ENCODE results near the gene MAGI3. TPM values are rescaled to one million over a fixed set of nuclear protein-coding genes. Genes with fewer than 3 reads are reported as not detected.
"Not testable (repeated sequence)": the region's sequence is repeated elsewhere in the genome, so short reads cannot be mapped to it uniquely, and the experiment has no call there.

The MAGI3 gene
- total RNA-seq, 1 donor from 2014 or later: 8.6 TPM

DNA sequence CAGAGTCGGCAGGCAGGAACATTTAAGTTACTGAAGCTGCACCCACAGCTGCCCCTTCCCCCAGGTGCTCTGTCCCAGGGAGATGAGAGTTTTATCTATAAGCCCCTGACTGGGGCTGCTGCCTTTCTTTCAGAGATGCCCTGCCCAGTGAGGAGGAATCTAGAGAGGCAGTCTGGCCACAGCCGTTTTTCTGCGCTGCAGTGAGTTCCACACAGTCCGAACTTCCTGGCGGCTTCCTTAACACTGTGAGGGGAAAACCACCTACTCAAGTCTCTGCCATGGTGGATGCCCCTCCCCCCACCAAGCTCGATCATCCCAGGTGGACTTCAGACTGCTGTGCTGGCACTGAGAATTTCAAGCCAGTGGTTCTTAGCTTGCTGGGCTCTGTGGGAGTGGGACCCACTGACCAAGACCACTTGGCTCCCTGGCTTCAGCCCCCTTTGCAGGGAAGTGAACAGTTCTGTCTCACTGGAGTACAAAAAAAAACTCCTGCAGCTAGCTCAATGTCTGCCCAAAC, 185.5 kb downstream of the MAGI3 start:
- DNase-seq (ENCODE audit: low read depth in 2 of 2): not testable (repeated sequence)

DNA sequence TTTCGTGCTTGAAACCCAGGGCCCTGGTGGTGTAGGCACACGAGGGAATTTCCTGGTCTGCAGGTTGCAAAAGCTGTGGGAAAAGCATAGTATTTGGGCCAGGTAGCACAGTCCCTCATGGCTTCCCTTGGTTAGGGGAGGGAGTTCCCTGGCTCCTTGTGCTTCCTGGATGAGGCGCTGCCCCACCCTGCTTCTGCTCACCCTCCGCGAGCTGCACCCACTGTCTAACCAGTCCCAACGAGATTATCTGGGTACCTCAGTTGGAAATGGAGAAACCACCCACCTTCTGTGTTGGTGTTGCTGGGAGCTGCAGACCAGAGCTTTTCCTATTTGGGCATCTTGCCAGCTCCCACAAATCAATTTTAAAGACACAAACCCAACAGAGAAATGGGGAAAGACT, 186.0 kb downstream of the MAGI3 start:
- no peak for DNase-seq (ENCODE audit: low read depth in 2 of 2)

DNA sequence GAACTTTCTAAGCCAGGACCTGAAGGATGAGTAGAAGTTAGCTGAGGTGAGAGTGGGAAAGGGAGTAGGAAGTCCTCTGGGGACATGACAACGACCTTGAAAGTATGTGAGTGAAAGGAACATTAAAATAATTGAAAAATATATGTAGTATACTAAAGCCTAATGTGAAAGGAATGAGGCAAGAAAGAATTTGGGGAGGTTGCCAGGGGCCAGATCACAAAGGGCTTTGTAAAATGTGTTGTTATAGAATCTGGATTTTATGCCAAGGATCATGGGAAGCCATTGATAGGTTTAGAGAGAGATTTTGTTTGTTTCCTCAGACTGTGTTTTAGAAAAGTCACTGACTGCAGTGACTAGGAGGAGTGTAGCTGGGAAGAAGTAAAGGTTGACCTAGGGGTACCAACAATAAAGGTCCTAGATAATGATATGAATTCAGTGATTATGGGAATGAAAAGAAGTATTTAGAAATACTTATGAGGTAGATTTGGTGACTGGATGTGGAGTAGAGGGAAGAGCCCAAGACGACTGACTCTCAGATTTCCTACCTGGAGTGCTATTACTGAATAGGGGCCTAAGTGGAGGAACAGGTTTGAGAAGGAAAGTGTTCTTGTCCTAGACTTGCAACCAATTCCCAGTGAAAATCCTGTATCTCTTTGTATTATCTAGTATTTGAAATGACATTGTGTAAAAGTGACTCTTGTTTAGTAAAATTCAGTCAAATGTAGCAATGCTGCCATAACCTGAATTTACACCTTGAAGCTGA, 189.1 kb downstream of the MAGI3 start:
- no peak for DNase-seq (ENCODE audit: low read depth in 2 of 2)

DNA sequence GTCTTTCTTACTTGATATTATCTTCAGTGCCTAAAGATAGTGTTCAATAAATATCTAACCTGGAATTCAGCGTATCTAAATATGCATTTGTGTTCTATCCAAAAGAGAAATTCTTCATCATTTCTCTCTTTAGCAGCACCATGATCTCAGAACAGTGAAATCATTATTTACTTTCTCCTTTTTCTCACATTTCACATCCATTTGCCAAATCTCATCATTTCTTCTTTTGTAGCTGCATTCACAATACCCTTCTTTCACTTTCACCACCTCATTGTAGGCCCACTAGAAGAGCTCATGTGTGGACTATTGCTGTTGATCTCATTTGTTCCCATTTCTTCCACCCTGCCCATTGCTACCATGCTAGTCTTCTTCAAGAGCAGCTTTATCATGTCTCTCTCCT, 191.0 kb downstream of the MAGI3 start:
- no peak for DNase-seq (ENCODE audit: low read depth in 2 of 2)

DNA sequence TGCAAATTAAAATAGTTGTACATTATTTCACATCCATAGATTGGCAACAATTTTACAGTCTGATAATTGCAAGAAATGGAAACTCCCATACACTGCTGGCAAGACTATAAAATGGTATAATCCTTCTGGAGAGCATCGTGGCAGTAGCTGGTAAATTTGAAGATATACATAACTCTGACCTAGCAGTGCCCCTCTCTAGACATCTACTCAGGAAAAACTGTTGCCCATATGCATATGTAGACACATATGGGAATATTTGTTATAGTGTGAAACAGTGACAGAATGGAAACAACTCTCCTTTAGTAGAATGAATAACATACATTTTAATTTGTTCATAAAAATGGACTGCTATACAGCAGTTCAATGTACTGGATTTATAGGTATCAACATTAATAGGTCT, 191.8 kb downstream of the MAGI3 start:
- DNase-seq (ENCODE audit: low read depth in 2 of 2): no peak

DNA sequence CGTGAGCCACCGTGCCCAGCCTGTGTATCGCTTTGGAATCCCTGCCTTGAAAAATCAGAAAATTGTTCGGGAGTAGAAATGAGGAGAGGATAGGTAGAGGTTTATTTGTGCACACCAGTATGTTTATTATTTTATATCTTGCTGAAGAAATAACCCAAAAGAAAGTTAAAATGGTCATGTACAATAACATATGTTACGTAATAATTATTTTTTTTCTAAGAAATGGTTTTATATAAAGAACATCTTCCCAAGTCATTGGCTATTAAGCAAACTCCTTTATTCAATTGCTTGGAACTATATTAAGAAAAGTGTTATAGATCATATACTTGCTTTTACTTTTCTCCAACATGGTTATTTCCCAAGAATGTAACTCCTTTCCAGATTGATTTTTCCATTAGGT, 197.2 kb downstream of the MAGI3 start:
- no peak for DNase-seq (ENCODE audit: low read depth in 2 of 2)

DNA sequence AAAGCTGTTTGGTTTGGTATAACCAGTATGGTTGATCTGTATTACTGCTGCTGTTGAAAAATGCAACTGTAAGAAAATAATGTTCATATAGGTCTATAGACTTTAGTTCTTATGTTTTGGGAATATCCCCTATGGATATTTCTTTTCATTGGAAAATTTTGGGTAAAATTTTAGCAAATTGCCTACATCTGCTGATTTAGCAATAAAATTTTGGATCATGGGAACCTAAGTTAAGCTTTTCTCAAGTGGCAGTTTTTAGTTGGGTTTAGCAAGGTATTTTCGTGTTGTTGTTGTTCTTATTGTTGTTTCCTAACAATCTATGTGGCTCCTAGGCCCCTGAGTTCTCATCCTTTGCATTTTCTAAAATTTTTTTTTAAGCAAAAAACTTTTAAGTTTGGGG, 201.9 kb downstream of the MAGI3 start:
- DNase-seq (ENCODE audit: low read depth in 2 of 2): no peak

DNA sequence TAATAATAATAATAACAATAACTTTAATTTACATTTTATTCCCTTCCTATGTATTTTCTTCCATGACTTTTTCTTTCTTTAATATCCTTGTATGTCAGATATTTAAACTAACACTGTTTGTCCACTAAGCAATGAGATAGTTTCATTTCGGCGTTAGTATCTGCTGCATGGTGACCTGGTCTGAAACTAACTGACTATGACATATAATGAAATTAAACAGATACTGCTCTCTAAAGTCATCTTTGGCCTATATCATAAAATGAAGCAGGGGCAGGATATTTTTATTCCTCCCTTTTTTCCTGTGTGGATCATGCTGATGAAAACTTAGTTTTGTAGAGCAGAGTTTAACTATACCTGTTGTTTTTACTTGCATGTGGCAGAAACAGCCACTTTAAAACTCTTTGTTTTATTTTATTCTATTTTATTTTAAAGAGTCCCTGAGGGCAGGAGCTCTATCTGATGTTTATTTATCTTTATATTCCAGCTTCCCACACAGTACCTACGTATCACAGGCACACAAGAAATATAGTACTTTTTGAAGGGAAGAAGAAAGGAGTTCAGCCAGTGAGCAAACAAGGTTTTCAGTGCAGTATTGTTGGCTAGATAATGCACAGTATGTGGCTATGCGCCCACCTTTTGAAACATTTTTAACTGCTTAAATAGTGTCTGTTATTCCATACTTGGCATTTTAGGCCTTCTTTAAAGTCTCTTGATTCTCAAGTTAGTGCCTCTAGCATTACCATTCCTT, 203.4 kb downstream of the MAGI3 start:
- no peak for DNase-seq (ENCODE audit: low read depth in 2 of 2)

DNA sequence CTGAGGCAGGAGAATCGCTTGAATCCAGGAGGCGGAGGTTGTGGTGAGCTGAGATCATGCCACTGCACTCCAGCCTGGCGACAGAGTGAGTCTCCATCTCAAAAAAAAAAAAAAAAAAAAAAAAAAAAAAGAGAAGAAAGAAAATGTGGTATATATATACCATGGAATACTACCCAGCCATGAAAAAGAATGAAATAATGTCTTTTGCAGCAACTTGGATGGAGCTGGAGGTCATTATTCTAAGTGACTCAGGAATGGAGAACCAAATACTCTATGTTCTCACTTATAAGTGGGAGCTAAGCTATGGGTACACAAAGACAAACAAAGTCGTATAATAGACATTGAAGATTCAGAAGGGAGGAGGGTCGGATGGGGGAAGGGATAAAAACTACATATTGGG, 214.2 kb downstream of the MAGI3 start:
- DNase-seq (ENCODE audit: low read depth in 2 of 2): not testable (repeated sequence)

DNA sequence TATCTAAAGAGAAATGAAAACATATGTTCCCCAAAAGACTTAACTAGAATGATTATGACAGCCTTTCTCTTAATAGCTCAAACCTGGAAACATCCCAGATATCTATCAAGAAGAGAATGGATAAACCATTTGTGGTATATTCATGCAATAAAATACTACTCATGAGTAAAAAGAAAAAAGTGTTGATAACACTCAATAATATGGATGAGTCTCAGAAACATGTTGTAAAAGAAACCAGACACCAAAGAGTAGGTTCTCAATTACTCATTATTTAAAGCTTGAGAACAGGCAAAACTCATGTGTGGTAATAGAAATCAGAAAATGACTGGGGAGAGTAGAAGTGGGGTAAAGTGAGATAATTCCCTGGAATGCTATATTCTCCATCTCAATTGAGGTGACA, 214.8 kb downstream of the MAGI3 start:
- DNase-seq (ENCODE audit: low read depth in 2 of 2): no peak

DNA sequence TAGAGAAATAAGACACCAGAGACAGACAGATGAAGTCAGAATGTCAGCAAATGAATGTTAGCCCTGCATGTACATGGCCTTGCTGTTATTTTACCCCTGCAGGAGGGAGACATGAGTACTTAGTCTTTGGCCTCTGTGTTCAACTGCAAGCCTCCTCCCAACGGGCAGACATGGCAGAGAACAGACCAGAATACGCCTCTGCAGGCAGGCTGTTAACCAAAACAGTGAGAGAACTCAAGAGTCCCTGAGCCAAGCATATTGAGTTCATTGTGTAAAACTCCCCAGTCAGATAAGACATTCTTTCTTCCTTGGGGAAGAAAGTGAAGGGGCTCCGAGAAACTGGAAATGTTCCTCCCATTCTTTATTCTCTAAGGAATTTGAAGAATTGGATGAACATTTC, 218.1 kb downstream of the MAGI3 start:
- DNase-seq (ENCODE audit: low read depth in 2 of 2): no peak

DNA sequence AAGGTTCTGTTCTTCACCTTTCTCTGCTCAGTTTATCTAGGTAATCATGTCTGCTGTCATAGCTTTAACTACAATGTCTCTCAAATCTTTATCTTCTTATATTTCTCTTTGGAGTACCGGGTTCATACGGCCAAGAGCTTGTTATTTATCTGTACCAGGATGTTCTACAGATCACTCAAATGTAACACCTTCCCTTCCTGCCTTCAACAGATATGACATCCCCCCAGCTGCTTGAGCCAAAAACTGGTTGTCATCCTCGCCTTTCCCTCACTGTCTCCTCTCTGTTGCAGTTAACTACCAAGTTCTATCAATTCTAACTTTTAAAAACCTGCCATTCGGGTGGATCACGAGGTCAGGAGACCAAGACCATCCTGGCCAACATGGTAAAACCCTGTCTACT, 220.1 kb downstream of the MAGI3 start:
- DNase-seq (ENCODE audit: low read depth in 2 of 2): no peak

DNA sequence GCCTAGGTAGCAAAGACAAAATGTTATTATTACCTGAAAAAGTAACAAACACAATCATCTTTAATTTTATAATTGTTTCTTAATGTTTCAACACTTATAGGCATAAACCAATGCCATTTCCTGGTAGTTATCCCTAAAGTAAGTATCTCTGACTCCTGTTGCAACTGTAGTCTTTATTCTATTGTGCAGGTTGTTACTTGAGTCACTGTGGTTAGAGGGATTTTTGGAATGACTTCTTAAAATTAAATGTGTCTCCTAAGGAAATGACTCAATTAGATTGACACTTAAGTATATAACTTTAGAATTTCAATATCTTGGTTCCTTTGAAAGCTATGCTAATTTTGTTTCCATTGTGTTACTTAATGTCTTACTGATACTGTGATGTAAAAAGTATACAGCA, 225.1 kb downstream of the MAGI3 start:
- DNase-seq (ENCODE audit: low read depth in 2 of 2): no peak

DNA sequence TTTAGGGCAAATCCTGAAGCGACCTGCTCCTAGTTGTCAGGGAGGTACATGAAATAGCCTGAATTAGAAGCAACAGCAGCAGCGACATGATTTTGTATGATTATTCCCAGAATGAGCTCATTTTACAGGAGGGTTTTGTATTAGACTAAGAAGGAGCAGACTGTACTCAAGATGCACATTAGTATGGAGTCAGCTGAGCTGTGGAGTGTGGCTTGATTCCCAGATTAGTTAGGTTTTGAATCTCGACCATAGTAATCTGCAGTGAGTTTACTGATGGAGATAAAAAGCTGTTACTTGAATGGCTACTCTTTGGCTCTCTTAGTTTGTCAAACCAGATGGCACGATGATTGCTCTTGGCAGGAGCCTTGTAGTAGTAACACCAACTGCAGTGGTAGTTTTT, 225.8 kb downstream of the MAGI3 start:
- no peak for DNase-seq (ENCODE audit: low read depth in 2 of 2)

DNA sequence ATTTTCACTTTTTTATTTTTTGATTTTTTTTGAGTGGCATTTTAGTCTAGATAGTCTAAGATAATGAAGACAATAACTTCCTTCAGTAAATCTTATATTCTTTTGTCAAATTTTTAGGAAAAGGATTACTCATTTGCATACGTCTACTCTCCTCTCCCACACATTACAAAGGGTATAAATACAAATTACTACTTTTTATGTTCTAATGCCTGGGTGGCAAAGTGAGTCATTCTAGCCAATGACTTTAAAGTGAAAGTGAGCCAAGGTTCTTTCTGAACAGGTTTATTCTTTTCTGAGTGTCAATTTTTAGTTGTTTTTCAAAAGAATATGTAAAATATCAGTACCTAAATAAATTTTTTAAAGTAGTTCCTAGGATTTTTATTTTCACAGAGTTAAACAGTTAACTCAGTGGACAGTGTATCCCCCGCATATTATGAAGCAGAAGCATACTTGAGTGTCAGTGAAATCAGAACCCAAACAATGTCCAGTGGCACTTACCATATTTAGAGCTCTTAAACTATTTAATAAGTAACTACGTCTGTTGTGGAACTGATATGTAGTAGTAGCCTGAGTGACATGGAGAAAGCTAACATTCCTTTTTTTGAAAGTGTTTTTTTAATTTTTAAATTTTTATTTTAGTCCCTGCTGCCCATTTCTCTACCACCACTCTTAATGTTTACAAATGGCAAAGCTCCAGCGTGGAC, 227.3 kb downstream of the MAGI3 start:
- DNase-seq (ENCODE audit: low read depth in 2 of 2): no peak

DNA sequence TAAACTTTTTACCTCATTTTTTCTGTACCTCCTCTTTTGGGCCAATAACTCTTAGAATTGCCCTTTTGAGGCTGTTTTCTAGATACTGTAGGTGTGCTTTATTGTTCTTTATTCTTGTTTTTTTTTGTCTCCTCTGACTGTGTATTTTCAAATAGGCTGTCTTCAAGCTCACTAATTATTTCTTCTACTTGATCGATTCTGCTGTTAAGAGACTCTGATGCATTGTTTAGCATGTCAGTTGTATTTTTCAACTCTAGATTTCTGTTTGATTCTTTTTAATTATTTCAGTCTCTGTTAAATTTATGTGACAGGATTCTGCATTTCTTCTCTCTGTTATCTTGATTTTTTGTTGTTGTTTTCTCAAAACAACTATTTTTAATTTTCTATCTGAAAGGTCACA, 238.7 kb downstream of the MAGI3 start:
- no peak for DNase-seq (ENCODE audit: low read depth in 2 of 2)

DNA sequence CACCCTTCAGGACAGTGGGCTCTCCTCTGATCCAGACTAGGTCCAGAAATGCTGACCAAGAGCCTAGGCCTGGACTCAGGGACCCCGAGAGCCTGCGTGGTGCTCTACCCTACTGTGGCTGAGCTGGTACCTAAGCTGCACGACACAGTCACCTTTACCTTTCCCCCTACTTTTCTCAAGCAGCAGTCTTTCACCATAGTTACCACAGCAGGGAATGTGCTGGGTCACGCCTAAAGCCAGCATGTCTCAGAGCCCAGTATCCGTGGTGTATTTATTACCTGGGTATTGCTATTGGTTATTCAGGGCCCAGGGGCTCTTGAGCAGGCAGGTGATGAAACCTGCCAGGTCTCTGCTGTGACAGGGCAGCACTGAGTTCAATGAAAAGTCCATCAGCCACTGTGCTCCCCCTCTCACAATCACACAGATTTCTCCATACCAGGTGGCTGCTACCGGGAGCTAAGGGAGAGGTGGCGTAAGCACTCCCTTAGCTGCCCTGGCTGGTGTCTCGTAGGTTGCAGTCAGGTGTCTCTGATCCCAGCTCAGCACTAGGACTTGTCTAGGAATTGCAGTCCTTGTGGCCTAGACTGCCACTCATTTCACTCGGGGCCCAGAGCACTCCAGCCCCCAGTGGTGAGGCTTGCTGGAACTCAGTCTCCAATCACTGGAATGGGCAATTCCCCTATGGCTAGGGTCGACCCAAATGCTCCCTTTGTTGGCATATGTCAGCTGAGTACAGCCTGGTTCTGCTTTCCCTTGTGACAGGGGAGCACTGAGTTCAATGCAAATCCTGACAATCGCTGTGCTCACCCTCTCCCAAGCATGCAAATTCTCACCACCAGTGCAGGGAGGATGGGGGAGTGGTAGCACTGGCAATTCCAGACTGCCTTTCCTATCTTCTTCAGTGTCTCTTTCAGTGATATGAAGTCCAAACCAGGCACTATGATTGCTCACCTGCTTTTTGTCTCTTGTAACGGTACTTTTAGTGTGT, 240.3 kb downstream of the MAGI3 start:
- no peak for DNase-seq (ENCODE audit: low read depth in 2 of 2)

DNA sequence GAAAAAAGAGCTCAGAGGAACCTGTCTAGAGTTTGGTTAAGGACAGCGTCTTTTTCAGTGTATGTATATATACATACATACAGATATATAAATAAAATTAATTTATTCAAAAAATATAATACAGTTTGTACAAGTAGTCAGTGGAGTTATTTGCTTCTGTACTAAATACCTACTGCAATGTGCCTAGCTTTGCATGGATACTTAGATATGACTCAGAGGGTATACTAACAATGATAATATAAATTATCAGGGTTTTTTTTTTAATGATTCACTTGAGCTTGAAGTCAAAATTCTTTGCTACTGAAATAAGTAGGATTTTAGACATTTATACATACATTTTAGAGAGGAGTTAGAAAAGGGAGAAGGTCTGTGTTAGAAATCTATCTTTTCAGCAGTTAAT, 251.1 kb downstream of the MAGI3 start:
- DNase-seq (ENCODE audit: low read depth in 2 of 2): no peak

DNA sequence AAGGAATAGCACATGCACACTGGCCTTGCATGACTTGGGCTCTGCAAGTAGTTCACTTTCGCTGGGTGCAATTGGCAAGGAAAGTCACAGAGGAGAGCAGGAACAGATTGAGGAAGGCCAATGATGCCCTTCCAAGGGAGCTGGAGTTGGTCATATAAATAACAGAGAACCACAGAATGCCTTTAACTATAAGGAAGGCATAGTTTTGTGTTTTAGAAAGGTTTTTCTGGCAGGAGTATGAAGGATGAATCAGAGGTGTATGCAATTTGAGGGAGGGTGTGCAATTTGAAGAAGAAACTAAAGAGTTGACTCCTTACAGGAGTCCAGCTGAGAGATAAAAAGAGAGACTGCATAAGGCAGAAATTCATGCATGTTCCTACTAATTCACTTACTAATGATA, 256.8 kb downstream of the MAGI3 start:
- no peak for DNase-seq (ENCODE audit: low read depth in 2 of 2)

DNA sequence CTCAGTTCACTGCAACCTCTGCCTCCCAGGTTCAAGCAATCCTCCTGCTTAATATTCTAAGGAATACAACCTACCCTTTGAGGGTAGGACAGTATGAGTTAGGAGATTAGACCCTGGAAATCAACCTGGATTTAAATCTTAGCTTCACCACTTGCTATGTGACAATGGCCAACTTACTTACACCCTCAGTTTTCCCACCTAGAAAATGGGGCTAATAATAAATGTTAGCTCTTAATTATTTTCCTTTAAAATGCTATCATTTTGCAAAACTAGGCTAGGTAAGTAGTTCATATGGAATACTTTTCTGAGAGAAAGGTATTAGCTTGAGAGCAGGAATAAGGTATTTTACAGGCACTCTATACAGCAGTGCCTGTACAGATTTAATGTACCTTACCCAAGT, 258.2 kb downstream of the MAGI3 start:
- DNase-seq (ENCODE audit: low read depth in 2 of 2): no peak

DNA sequence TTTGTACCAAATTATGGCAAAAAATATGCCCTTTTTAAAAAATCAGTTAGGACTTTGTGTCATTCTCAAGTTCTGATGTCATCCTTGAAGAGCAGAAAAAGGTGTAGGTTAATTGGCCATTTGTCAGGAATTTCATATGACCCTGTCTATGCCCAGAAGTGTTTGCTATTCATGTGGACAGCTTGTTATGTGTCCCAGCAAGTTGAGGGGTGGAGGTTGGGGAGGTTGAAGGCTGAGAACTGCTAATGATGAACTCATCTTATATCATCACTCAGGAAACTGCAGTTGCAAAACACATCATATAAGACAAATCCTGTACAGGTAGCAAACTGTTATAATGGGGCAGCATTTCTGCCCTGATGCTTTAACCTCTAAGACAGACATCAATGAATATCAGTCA, 262.5 kb downstream of the MAGI3 start:
- DNase-seq (ENCODE audit: low read depth in 2 of 2): no peak

All from dermis microvascular lymphatic vessel endothelial cell (primary cell).